GM10847 (cell line): Measurements from ENCODE around the gene KCNQ4.

Experiments
- POLR2A ChIP-seq: IDR thresholded peaks from 2 replicates; pipeline ENCODE4 v1.6.1; 2011; ENCODE audit not compliant: insufficient read length; ENCODE audit errors: extremely low read depth

The KCNQ4 gene

GRCh38 chr1:40860706-40861223, 77.2 kb downstream of the KCNQ4 start:
- TF ChIP-seq POLR2A = no peak

- no peak for TF ChIP-seq POLR2A
Measured at GRCh38 chr1:40861224-40862003, 77.8 kb downstream of the KCNQ4 start.

GRCh38 chr1:40862008-40862863, 78.6 kb downstream of the KCNQ4 start, which contains the start of gene CITED4:
TSS of gene CITED4 (minus strand) at chr1:40862363. CDS start at chr1:40862127, 236 bp downstream.
- TF ChIP-seq POLR2A = no peak

GRCh38 chr1:40868051-40868723, 84.6 kb downstream of the KCNQ4 start:
- no peak for TF ChIP-seq POLR2A

GRCh38 chr1:40870135-40870728, 86.6 kb downstream of the KCNQ4 start:
- TF ChIP-seq POLR2A = no peak

GRCh38 chr1:40872276-40872675, 88.7 kb downstream of the KCNQ4 start:
- no peak for TF ChIP-seq POLR2A

GRCh38 chr1:40873863-40874472, 90.4 kb downstream of the KCNQ4 start:
- TF ChIP-seq POLR2A = no peak

- TF ChIP-seq POLR2A = no peak
Measured at GRCh38 chr1:40876436-40876761, 92.8 kb downstream of the KCNQ4 start.

GRCh38 chr1:40876891-40877290, 93.3 kb downstream of the KCNQ4 start:
- no peak for TF ChIP-seq POLR2A

- TF ChIP-seq POLR2A = no peak
Measured at GRCh38 chr1:40877698-40878097, 94.1 kb downstream of the KCNQ4 start.

- no peak for TF ChIP-seq POLR2A
Measured at GRCh38 chr1:40878906-40879305, 95.3 kb downstream of the KCNQ4 start.

GRCh38 chr1:40879482-40880175, 96.0 kb downstream of the KCNQ4 start:
- TF ChIP-seq POLR2A = no peak

- no peak for TF ChIP-seq POLR2A
Measured at GRCh38 chr1:40880813-40881549, 97.4 kb downstream of the KCNQ4 start.
